C4-2B (cell line): ENCODE data around the gene LGALS7.

Source experiments
- ZFX ChIP-seq: fragments of 450-650 bp; IDR thresholded peaks from 2 replicates; pipeline ENCODE4 v1.6.1; 2017
- TF ChIP-seq, protein P1 (sequence below): fragments of 450-650 bp; conservative IDR thresholded peaks from 2 replicates; pipeline ENCODE4 v1.5.1; 2017; ENCODE audit warnings: mild to moderate bottlenecking

DNA sequence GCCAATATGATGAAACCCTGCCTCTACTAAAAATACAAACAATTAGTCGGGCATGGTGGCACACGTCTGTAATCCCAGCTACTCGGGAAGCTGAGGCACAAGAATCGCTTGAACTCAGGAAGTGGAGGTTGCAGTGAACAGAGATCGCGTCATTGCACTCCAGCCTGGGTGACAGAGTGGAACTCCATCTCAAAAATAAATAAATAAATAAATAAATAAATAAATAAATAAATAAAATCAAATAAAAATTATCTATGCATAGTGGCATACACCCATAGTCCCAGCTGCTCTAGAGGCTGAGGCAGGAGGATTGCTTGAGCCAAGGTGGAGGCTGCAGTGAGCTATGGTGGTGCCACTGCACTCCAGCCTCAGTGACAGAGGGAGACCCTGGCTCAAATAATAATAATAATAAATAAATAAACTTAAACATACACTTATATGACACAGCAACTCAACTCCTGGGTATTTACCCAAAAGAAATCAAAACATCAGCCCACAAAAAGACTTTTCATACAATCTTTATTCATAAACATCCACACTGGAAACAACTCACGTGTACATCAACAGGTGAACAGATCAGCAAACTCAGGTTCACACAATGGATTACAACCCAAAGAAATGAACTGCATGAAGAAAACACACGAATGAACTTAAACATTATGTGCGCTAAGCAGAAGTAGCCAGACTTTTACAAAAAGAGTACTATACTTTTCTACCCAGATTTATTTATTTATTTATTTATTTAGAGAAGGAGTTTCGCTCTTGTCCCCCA, 6.9 kb downstream of the LGALS7 start:
- no peak for TF ChIP-seq ZFX
- TF ChIP-seq, protein P1, sequence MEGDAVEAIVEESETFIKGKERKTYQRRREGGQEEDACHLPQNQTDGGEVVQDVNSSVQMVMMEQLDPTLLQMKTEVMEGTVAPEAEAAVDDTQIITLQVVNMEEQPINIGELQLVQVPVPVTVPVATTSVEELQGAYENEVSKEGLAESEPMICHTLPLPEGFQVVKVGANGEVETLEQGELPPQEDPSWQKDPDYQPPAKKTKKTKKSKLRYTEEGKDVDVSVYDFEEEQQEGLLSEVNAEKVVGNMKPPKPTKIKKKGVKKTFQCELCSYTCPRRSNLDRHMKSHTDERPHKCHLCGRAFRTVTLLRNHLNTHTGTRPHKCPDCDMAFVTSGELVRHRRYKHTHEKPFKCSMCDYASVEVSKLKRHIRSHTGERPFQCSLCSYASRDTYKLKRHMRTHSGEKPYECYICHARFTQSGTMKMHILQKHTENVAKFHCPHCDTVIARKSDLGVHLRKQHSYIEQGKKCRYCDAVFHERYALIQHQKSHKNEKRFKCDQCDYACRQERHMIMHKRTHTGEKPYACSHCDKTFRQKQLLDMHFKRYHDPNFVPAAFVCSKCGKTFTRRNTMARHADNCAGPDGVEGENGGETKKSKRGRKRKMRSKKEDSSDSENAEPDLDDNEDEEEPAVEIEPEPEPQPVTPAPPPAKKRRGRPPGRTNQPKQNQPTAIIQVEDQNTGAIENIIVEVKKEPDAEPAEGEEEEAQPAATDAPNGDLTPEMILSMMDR = no peak
